TTC549 (cell line): ENCODE measurements around the gene RAD1.

Source experiments
- FAIRE-seq: peaks from 2 replicates; lab custom pipeline; 2012; peaks lifted over from hg19 to GRCh38; lab: Jason Lieb, UNC

The RAD1 gene

DNA sequence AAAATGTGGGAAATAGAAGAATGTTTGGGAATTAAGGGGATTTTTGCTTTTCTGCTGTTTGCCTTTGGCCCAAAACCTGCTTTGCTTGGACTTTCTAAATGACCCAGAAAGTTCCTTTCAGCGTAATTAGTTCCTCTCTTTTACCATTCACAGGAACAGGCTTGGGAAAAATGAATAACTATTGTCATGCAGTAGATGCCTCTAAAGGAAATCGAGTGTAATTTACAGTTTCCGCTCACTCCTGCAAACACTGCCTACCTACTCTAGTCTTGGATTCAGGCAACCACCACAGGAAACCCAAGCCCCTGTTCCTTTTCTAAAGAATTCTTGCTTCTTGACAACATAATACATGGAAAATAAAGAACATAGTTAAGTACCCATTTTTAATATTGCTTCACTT lies 51.4 kb downstream of the RAD1 start:
- FAIRE-seq: no peak

DNA sequence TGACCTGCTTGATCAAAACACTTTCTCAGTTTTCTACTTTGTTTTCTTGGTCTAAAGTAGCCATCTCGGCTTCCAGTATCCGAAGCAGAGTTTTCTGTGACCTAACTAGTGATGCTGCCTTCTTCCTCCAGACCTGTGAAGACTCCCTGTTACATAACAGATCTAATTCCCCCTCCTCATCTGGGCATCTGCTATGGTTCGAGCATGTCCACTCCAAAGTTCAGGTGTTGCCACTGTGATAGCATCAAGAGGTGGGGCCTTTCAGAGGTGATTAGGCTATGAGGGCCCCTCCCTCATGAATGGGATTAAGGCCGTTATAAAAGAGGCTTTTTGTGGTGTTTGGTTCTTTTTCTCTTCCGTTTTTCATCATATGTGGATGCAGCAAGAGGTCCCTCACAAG lies 56.1 kb downstream of the RAD1 start:
- FAIRE-seq: no peak

DNA sequence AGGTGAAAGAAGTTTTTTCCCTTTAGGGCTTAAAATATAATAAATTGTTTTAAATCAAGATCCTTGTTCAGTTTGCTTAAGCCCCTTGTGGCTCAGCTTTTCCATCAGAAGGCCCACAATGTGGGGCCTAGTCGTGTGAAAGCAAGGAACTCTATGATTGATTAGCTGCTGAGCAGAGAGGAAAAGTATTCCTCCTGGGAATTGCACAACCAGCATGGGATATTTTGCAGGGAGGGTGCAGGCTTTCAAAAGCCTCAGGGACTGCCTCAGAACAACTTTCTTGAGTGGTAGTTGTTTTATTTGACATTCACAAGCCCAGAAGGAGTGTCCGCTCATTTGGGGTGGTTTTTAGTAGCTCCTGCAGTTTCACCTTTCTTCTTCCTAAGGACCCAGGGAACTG lies 56.5 kb downstream of the RAD1 start:
- FAIRE-seq: no peak

DNA sequence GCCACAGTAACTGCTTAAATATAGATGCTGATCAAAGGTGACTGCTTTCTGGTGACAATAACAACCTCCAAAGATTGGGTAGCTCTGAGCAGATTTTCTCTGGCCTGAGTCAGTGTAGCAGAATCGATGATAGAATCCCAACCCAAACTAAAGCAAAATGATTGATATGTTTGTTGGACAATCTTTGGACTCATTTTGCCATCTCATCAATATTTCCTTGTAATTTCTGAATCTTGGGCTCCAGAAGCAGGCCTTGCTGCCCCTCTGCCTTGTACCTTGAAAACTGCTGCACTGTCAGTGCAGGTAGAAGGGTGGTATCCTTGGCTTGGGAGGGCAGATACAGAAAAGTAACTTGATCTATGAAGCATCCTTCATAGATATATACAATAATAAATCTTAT lies 57.4 kb downstream of the RAD1 start:
- FAIRE-seq: no peak

DNA sequence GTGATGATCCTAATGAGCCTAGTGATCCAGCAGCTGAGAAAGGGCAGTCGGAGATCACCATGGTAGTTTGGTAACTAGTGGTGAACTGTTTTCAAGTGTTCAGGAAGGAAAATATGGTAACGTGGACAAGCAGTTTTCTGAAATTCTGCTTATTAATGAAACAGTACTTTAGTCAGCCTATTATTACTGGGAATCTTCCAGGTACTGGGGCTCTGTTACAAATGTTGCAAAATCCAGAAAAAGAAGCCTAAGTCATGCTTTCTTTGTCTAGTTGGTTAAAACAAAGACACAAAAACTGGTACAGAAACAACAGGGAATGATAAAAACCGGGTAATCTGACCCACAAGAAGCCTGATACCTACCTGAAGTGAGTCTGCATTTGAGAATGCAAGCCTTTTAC lies 58.1 kb downstream of the RAD1 start:
- FAIRE-seq: no peak
